Keratinocyte (primary cell): ENCODE data around the gene ACVR1. TPM values are rescaled to one million over a fixed set of nuclear protein-coding genes. Genes with fewer than 3 reads are reported as not detected.

Source experiments
- DNase-seq: peaks from one replicate; pipeline ENCODE4 v3.0.0-alpha.2; 2011; ENCODE audit warnings: low read depth, missing footprints, low spot score
- FAIRE-seq: peaks from 2 replicates; lab custom pipeline; 2011; peaks lifted over from hg19 to GRCh38; lab: Jason Lieb, UNC
- H2AFZ ChIP-seq: 2 replicates; pipeline ENCODE4 v1.6.0; 2012; ENCODE audit warnings: low read length, control low read depth, inconsistent platforms; ENCODE audit not compliant: control insufficient read depth
- H3K27ac ChIP-seq: 2 replicates; pipeline ENCODE4 v1.5.1; 2011; ENCODE audit warnings: low read length; ENCODE audit not compliant: control insufficient read depth, insufficient read depth
- H3K27me3 ChIP-seq: 3 replicates; pipeline ENCODE4 v1.6.0; 2011; ENCODE audit warnings: low read length; ENCODE audit not compliant: control insufficient read depth, insufficient read depth; ENCODE audit errors: extremely low read depth
- H3K36me3 ChIP-seq, 2 experiments: 2 replicates in 1 of 2; 3 replicates in 1 of 2; pipeline ENCODE4 v1.5.1; 2011; ENCODE audit warnings: low read length in 2 of 2, mild to moderate bottlenecking in 1 of 2; ENCODE audit not compliant: control insufficient read depth in 2 of 2, insufficient read depth in 2 of 2; ENCODE audit errors: extremely low read depth in 1 of 2
- H3K4me1 ChIP-seq: 3 replicates; pipeline ENCODE4 v1.5.1; 2011; ENCODE audit warnings: low read length; ENCODE audit not compliant: control insufficient read depth, insufficient read depth; ENCODE audit errors: extremely low read depth
- H3K4me2 ChIP-seq: 3 replicates; pipeline ENCODE4 v1.6.0; 2011; ENCODE audit warnings: low read depth, low read length; ENCODE audit not compliant: control insufficient read depth, insufficient read depth; ENCODE audit errors: extremely low read depth
- H3K4me3 ChIP-seq, 3 experiments: fragments of 200-600 bp in 1 of 3; sonication (generic) in 1 of 3; 2 replicates in 2 of 3; 3 replicates in 1 of 3; pipeline ENCODE4 v1.5.1; 2011 to 2016; ENCODE audit warnings: low read length in 3 of 3, mild to moderate bottlenecking in 3 of 3, control low read depth in 2 of 3, inconsistent platforms in 1 of 3, low read depth in 1 of 3, mixed read lengths in 1 of 3, mixed run types in 1 of 3, moderate library complexity in 1 of 3; ENCODE audit not compliant: control insufficient read depth in 2 of 3, insufficient read depth in 2 of 3; ENCODE audit errors: extremely low read depth in 1 of 3
- H3K79me2 ChIP-seq: 2 replicates; pipeline ENCODE4 v1.6.0; 2012; ENCODE audit warnings: low read length; ENCODE audit not compliant: control insufficient read depth, insufficient read depth
- H3K9ac ChIP-seq: 3 replicates; pipeline ENCODE4 v1.6.0; 2011; ENCODE audit warnings: low read length; ENCODE audit not compliant: control insufficient read depth, insufficient read depth; ENCODE audit errors: extremely low read depth
- H3K9me1 ChIP-seq: 3 replicates; pipeline ENCODE4 v1.6.0; 2011; ENCODE audit warnings: low read length; ENCODE audit not compliant: control insufficient read depth, insufficient read depth; ENCODE audit errors: extremely low read depth
- H3K9me3 ChIP-seq: 2 replicates; pipeline ENCODE4 v1.5.1; 2012; ENCODE audit warnings: low read depth, low read length; ENCODE audit not compliant: control insufficient read depth
- H4K20me1 ChIP-seq: 3 replicates; pipeline ENCODE4 v1.6.0; 2011; ENCODE audit warnings: low read length; ENCODE audit not compliant: control insufficient read depth, insufficient read depth; ENCODE audit errors: extremely low read depth
- EZH2 ChIP-seq: IDR thresholded peaks from one replicate; pipeline ENCODE4 v1.6.1; 2012; ENCODE audit warnings: inconsistent platforms, mild to moderate bottlenecking, low read length, moderate library complexity
- dilution Hi-C: fragments of 300-500 bp; cut with MboI; formaldehyde crosslinking; loops from one replicate; pipeline ENCODE4 v1.7.0; 2020; ENCODE audit warnings: low sequenced_read_pairs; ENCODE audit not compliant: extremely low pct_ligation_motif_present
- polyA plus RNA-seq, 5 experiments: library from polyadenylated mRNA; depleted of rRNA in 3 of 5; stranded (reverse) in 3 of 5; stranded (forward) in 1 of 5; unstranded in 1 of 5; fragments of >200 nt; gene quantifications; 1 replicate in 1 of 5; 2 replicates in 3 of 5; 3 replicates in 1 of 5; pipeline versions ENCODE4 v1.2.1 to v1.2.3, GENCODE V29; 2011 to 2012; ENCODE audit warnings: missing spikeins in 2 of 5, low read depth in 1 of 5, low replicate concordance in 1 of 5
- TF ChIP-seq, protein P1 (sequence below), 3 experiments: IDR thresholded peaks in 1 of 3; conservative IDR thresholded peaks in 1 of 3; optimal IDR thresholded peaks in 1 of 3; 2 replicates in 2 of 3; 3 replicates in 1 of 3; pipeline versions ENCODE3 to v1.5.1; 2011; ENCODE audit warnings: low read length in 3 of 3, mild to moderate bottlenecking in 3 of 3, moderate library complexity in 2 of 3, control low read depth in 1 of 3, inconsistent platforms in 1 of 3; ENCODE audit not compliant: insufficient read depth in 2 of 3; ENCODE audit errors: extremely low read depth in 1 of 3

The ACVR1 gene
- polyA plus RNA-seq, 1 donor (not counting 4 experiments of a cell fraction or from before 2014, with no cell fraction given): 30.8 TPM

DNA sequence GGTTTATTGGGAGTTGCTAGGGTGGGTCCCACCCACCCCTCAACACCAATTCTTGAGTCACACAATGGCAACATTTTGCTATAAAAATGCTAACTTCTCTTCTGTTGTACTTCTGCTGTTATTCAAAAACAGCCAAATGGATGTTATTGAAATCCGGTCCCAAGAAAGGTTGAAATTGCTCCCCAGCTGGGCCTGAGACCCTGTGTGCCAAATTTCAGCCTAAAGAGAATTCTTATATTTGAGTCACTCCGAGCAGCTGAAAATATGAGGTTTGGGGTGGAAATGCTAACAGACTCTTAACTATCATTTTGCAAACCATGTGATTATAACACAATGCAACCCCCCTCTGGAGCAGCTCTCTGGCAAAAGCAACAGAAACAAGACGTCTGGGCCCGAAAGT lies 27.0 kb upstream of the ACVR1 start:
- Histone ChIP-seq H3K27me3 (no peaks in the 10 kb centered on the region), H3K9me1 (no peaks in the 10 kb centered on the region), H3K4me3 (no peak overlapping the region), H3K9ac (no peak overlapping the region), H4K20me1 (no peaks in the 10 kb centered on the region), H3K79me2 (no peaks in the 10 kb centered on the region), H3K4me2 (no peak overlapping the region), H2AFZ (no peak overlapping the region), H3K36me3 (no peaks in the 10 kb centered on the region), H3K27ac (no peak overlapping the region), H3K4me1 (no peaks in the 10 kb centered on the region), H3K9me3 (no peaks in the 10 kb centered on the region)
- FAIRE-seq: no peak
- DNase-seq: no peak
- no peak for TF ChIP-seq EZH2
- TF ChIP-seq, protein P1, sequence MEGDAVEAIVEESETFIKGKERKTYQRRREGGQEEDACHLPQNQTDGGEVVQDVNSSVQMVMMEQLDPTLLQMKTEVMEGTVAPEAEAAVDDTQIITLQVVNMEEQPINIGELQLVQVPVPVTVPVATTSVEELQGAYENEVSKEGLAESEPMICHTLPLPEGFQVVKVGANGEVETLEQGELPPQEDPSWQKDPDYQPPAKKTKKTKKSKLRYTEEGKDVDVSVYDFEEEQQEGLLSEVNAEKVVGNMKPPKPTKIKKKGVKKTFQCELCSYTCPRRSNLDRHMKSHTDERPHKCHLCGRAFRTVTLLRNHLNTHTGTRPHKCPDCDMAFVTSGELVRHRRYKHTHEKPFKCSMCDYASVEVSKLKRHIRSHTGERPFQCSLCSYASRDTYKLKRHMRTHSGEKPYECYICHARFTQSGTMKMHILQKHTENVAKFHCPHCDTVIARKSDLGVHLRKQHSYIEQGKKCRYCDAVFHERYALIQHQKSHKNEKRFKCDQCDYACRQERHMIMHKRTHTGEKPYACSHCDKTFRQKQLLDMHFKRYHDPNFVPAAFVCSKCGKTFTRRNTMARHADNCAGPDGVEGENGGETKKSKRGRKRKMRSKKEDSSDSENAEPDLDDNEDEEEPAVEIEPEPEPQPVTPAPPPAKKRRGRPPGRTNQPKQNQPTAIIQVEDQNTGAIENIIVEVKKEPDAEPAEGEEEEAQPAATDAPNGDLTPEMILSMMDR (optimal IDR thresholded peaks at IDR 0.05 in 1 of 3, IDR thresholded peaks at IDR 0.05 in 1 of 3, conservative IDR thresholded peaks at IDR 0.05 in 1 of 3; ENCODE audit: extremely low read depth in 1 of 3, insufficient read depth in 2 of 3, low read length in 3 of 3): no peak
- dilution Hi-C loops: no loop called here

DNA sequence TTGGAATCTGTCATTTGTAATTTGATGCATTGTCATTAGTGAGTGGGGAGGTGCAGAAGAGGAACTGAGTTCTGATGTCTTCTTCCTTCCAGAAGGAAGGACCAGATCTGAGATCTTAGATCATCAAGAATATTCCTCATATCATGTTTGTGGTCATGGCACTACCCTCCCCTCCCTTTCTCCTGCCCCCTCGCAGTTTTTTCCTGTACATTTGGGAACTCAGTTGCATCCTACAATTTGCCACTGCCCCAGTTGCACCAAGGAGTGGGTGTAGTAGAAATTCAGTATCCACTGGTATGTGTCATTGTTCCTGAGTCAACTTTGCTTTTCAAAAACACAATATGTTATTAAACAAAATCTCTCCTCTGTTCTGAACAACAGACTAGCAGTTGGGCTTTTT lies 26.6 kb upstream of the ACVR1 start:
- no peaks in the 10 kb centered on the region for H3K36me3 ChIP-seq
- dilution Hi-C loops: no loop called here
- H2AFZ ChIP-seq: no peak overlapping the region
- no peaks in the 10 kb centered on the region for H3K27me3 ChIP-seq
- no peaks in the 10 kb centered on the region for H3K79me2 ChIP-seq
- H3K9ac ChIP-seq: no peak overlapping the region
- no peak for TF ChIP-seq EZH2
- TF ChIP-seq, protein P1 (optimal IDR thresholded peaks at IDR 0.05 in 1 of 3, IDR thresholded peaks at IDR 0.05 in 1 of 3, conservative IDR thresholded peaks at IDR 0.05 in 1 of 3; ENCODE audit: extremely low read depth in 1 of 3, insufficient read depth in 2 of 3, low read length in 3 of 3): no peak
- H3K9me1 ChIP-seq: no peaks in the 10 kb centered on the region
- H3K9me3 ChIP-seq: no peaks in the 10 kb centered on the region
- FAIRE-seq (no peak), DNase-seq (no peak)
- no peaks in the 10 kb centered on the region for H4K20me1 ChIP-seq
- H3K27ac ChIP-seq: no peak overlapping the region
- H3K4me1 ChIP-seq: no peaks in the 10 kb centered on the region
- H3K4me3 ChIP-seq: no peak overlapping the region
- H3K4me2 ChIP-seq: no peak overlapping the region
